Nephron (organoid): ENCODE measurements around the gene RBMS1.

Experiments
- H3K27ac Mint-ChIP-seq, 3 experiments: 2 replicates each; pipeline ENCODE4 v1.8.0; 2020; ENCODE audit warnings: mixed read lengths in 3 of 3, mild to moderate bottlenecking in 2 of 3, moderate library complexity in 1 of 3
- H3K27me3 Mint-ChIP-seq: 2 replicates; pipeline ENCODE4 v1.8.0; 2021; ENCODE audit warnings: low read depth, mild to moderate bottlenecking, moderate library complexity, mixed read lengths
- H3K36me3 Mint-ChIP-seq: 2 replicates; pipeline ENCODE4 v1.8.0; 2020; ENCODE audit warnings: low read depth, mixed read lengths
- H3K4me1 Mint-ChIP-seq: 2 replicates; pipeline ENCODE4 v1.8.0; 2020; ENCODE audit warnings: mixed read lengths
- H3K4me3 Mint-ChIP-seq, 3 experiments: 2 replicates each; pipeline ENCODE4 v1.8.0; 2020; ENCODE audit warnings: mild to moderate bottlenecking in 3 of 3, mixed read lengths in 3 of 3, moderate library complexity in 2 of 3
- H3K9me3 Mint-ChIP-seq: 2 replicates; pipeline ENCODE4 v1.8.0; 2020; ENCODE audit warnings: mixed read lengths
- TF ChIP-seq, protein P1 (sequence below), 3 experiments: fragments of 200-600 bp; sonication (generic); IDR thresholded peaks; one replicate each; pipeline ENCODE4 v1.5.0; 2021; ENCODE audit warnings: antibody characterized with exemption in 3 of 3; ENCODE audit not compliant: unreplicated experiment in 3 of 3

The RBMS1 gene

DNA sequence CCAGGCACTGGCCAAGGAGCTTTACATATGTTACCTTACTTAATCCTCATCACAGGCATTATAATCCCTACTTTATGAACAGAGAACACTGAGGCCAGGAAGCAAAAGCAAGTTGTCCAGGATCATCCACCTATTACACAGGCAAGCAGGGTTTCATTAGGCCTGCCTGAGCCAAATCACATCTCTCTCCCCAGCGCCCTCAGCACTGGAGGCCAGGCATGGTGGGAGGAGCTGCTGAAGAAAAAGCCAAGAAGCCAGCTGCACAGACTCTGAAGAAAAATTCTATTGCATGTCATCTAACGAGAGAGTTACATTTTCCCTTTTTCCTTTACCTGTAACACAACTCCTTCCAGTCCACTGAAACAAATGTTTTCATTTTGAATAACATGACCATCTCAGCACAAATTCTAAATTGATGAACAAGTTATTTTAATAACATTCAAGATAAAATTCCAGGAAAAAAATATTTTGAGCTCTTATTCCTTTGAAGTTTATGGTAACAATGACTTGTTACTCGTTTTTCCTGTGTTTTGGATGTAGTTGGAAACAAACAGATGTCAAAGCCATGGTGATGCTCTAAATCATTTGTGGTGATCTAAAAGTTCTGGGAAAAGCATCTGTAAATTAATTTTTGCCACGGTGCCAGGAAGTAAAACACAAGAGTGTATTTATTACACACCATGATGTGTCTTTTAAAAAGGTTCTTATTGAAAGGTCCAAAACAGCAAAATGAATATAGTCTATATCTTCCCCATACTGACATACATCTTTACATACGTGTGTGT lies 154.5 kb downstream of the RBMS1 start:
- Mint-ChIP-seq H3K36me3 (no peaks in the 10 kb centered on the region), H3K4me3 (peak overlapping the region in 1 of 3 experiments; percentile 49), H3K9me3 (no peaks in the 10 kb centered on the region), H3K4me1 (peaks cover 74% of the 10 kb centered on the region), H3K27ac (peak overlapping the region; percentile 81 to 93 (median 88)), H3K27me3 (no peaks in the 10 kb centered on the region)
- TF ChIP-seq, protein P1, sequence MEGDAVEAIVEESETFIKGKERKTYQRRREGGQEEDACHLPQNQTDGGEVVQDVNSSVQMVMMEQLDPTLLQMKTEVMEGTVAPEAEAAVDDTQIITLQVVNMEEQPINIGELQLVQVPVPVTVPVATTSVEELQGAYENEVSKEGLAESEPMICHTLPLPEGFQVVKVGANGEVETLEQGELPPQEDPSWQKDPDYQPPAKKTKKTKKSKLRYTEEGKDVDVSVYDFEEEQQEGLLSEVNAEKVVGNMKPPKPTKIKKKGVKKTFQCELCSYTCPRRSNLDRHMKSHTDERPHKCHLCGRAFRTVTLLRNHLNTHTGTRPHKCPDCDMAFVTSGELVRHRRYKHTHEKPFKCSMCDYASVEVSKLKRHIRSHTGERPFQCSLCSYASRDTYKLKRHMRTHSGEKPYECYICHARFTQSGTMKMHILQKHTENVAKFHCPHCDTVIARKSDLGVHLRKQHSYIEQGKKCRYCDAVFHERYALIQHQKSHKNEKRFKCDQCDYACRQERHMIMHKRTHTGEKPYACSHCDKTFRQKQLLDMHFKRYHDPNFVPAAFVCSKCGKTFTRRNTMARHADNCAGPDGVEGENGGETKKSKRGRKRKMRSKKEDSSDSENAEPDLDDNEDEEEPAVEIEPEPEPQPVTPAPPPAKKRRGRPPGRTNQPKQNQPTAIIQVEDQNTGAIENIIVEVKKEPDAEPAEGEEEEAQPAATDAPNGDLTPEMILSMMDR (IDR thresholded peaks at IDR 0.05; ENCODE audit: unreplicated experiment in 3 of 3) = no peak

DNA sequence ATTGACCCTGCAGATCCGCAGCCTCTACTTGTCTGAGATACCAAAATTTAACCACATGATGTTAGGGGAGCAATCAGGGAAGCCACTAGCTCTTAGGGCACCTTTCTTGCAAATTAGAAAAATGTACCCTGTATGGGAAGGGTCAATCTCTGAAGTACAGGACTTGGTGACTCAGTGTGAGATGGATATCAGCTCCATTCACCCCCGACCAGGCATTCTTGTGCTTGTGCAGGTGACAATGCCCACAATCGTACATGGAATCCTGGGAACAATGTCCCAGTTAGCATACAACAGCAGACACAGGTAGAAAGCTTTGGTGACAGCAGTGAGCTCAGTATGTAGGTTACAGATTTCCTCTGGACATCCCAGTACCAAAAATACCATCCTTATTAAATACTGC lies 155.9 kb downstream of the RBMS1 start:
- H3K27me3 Mint-ChIP-seq = no peaks in the 10 kb centered on the region
- TF ChIP-seq, protein P1 (IDR thresholded peaks at IDR 0.05; ENCODE audit: unreplicated experiment in 3 of 3) = no peak

DNA sequence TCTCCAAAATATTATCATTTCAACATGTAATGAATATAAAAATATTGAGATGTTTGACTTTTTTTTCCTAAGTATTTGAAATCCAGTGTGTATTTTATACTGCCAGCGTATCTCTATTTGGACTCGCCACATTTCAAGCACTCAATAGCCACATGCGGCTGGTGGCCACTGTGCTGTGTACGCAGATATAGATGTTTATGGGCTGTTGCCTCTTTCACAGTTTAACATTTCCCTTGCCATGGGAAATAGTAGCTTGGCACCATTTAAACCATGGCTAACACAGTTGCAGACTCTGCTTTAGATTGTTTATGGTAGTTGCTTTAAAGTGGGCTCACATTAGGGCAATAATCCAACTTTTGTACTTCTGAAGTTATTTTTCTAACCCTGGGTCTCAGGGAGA lies 157.0 kb downstream of the RBMS1 start:
- TF ChIP-seq, protein P1 (IDR thresholded peaks at IDR 0.05; ENCODE audit: unreplicated experiment in 3 of 3) = no peak
- H3K4me3 Mint-ChIP-seq = no peak overlapping the region
- peaks cover 73% of the 10 kb centered on the region for H3K4me1 Mint-ChIP-seq
- H3K36me3 Mint-ChIP-seq = no peaks in the 10 kb centered on the region
- H3K9me3 Mint-ChIP-seq = no peaks in the 10 kb centered on the region
- peak overlapping the region in 1 of 3 experiments; percentile 86 for H3K27ac Mint-ChIP-seq
- no peaks in the 10 kb centered on the region for H3K27me3 Mint-ChIP-seq

More for the DNA sequence above, 155.9 kb downstream of the RBMS1 start:
- Mint-ChIP-seq H3K4me1 (peaks cover 72% of the 10 kb centered on the region), H3K27ac (peak overlapping the region in 1 of 3 experiments; percentile 6), H3K36me3 (no peaks in the 10 kb centered on the region), H3K4me3 (no peak overlapping the region), H3K9me3 (no peaks in the 10 kb centered on the region)

DNA sequence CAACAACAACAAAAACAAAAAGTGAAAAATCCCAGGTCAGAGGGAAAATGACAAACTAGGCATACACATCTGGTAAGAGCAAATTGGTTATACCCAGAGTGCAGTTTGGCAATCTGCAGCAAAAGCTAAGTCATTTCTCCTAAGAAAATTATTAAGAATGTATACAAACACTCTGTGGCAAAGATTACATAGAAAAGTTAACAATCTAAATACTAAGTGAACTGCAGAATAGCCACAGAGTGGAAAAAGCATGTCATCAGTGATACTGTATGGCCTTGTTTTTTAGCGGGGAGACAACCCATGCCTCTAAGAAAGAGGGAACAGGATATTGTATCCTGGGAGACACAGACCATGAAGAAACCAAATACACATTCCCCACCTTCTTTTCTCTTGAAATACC lies 157.5 kb downstream of the RBMS1 start:
- no peaks in the 10 kb centered on the region for H3K9me3 Mint-ChIP-seq
- no peak overlapping the region for H3K4me3 Mint-ChIP-seq
- no peaks in the 10 kb centered on the region for H3K36me3 Mint-ChIP-seq
- TF ChIP-seq, protein P1 (IDR thresholded peaks at IDR 0.05; ENCODE audit: unreplicated experiment in 3 of 3) = no peak
- peak overlapping the region in 2 of 3 experiments; percentile 23 to 86 for H3K27ac Mint-ChIP-seq
- no peaks in the 10 kb centered on the region for H3K27me3 Mint-ChIP-seq
- H3K4me1 Mint-ChIP-seq = peaks cover 73% of the 10 kb centered on the region

DNA sequence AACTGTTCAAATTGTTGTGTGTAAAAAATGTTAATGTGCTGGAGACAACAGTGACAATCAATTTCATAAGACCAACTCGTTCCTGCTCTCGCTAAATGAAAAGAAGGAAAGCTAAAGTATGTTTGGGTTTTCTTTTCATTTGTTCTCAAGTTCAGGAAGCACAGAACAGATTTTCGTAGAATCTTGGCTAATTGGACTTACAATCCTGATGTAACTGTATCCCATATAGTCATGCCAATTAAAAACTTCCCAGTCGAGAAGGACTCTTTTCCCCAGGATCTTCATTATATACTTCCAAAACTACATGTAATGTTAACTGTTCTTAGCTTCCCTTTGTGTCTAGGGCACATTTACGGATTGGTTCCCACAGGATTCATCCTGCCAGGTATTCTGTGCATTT lies 158.2 kb downstream of the RBMS1 start:
- Mint-ChIP-seq H3K9me3 (no peaks in the 10 kb centered on the region), H3K27ac (peak overlapping the region; percentile 23 to 86 (median 46)), H3K36me3 (no peaks in the 10 kb centered on the region), H3K4me1 (peaks cover 72% of the 10 kb centered on the region), H3K27me3 (no peaks in the 10 kb centered on the region), H3K4me3 (no peak overlapping the region)
- TF ChIP-seq, protein P1 (IDR thresholded peaks at IDR 0.05; ENCODE audit: unreplicated experiment in 3 of 3) = no peak
